Iris pigment epithelial cell (primary cell): Measurements from ENCODE around the gene LPP.

Experiments
- DNase-seq: peaks from one replicate; pipeline ENCODE4 v3.0.0-alpha.2; 2011; ENCODE audit warnings: low read depth

The LPP gene

GRCh38 chr3:188135271-188135670 is 18.7 kb upstream of the LPP start:
- no peak for DNase-seq

GRCh38 chr3:188137051-188137450 is 16.9 kb upstream of the LPP start:
- no peak for DNase-seq

GRCh38 chr3:188139466-188139865 is 14.5 kb upstream of the LPP start:
- no peak for DNase-seq

GRCh38 chr3:188146219-188146618 is 7.7 kb upstream of the LPP start:
- DNase-seq: no peak

GRCh38 chr3:188147782-188148181 is 6.2 kb upstream of the LPP start:
- DNase-seq: no peak

GRCh38 chr3:188148318-188148717 is 5.6 kb upstream of the LPP start:
- DNase-seq: no peak

- no peak for DNase-seq
Measured at GRCh38 chr3:188149587-188149986, 4.4 kb upstream of the LPP start.

- DNase-seq: peak; percentile 44
Measured at GRCh38 chr3:188150982-188151381, 3.0 kb upstream of the LPP start.

- DNase-seq: peak; percentile 80
Measured at GRCh38 chr3:188151438-188151837, 2.5 kb upstream of the LPP start.

- DNase-seq: peak; percentile 53
Measured at GRCh38 chr3:188152660-188153436, 1.1 kb upstream of the LPP start.

- peak; percentile 94 for DNase-seq
Measured at GRCh38 chr3:188153437-188154013, 432 bp upstream of the LPP start.

- DNase-seq: peak; percentile 45
Measured at GRCh38 chr3:188154809-188155574, 1.0 kb downstream of the LPP start.

GRCh38 chr3:188156056-188156455 is 2.1 kb downstream of the LPP start:
- no peak for DNase-seq

GRCh38 chr3:188157407-188157806 is 3.5 kb downstream of the LPP start:
- DNase-seq: no peak

GRCh38 chr3:188157971-188158370 is 4.0 kb downstream of the LPP start:
- DNase-seq: no peak

- DNase-seq: no peak
Measured at GRCh38 chr3:188158731-188159310, 4.9 kb downstream of the LPP start.

GRCh38 chr3:188160751-188161150 is 6.8 kb downstream of the LPP start:
- DNase-seq: no peak

GRCh38 chr3:188164248-188164687 is 10.3 kb downstream of the LPP start:
- DNase-seq: no peak

GRCh38 chr3:188165596-188165995 is 11.6 kb downstream of the LPP start:
- peak; percentile 40 for DNase-seq

- no peak for DNase-seq
Measured at GRCh38 chr3:188166441-188166840, 12.5 kb downstream of the LPP start.

- no peak for DNase-seq
Measured at GRCh38 chr3:188168186-188168585, 14.2 kb downstream of the LPP start.

GRCh38 chr3:188168648-188169047 is 14.7 kb downstream of the LPP start:
- DNase-seq: no peak
